MM.1S (cell line): ENCODE results near the gene GPC3.

Source experiments
- DNase-seq: peaks from one replicate; pipeline ENCODE4 v3.0.0-alpha.2; 2015
- H2AFZ ChIP-seq: fragments of 300-600 bp; sonication (generic); 2 replicates; pipeline ENCODE4 v1.6.0; 2016; ENCODE audit warnings: antibody characterized with exemption, low read length
- H3F3A ChIP-seq: fragments of 300-600 bp; sonication (generic); 2 replicates; pipeline ENCODE4 v1.6.1; 2016; ENCODE audit warnings: mild to moderate bottlenecking, antibody characterized with exemption, low read length, moderate library complexity, mixed read lengths; ENCODE audit not compliant: insufficient read depth
- H3K27ac ChIP-seq: fragments of 300-600 bp; sonication (generic); 2 replicates; pipeline ENCODE4 v1.5.1; 2016; ENCODE audit warnings: mild to moderate bottlenecking, low read length
- H3K27me3 ChIP-seq: fragments of 300-600 bp; sonication (generic); replicated peaks from 2 replicates; pipeline ENCODE4 v1.6.0; 2016; ENCODE audit warnings: low read length; ENCODE audit not compliant: insufficient read depth
- H3K36me3 ChIP-seq: fragments of 300-600 bp; sonication (generic); replicated peaks from 2 replicates; pipeline ENCODE4 v1.6.1; 2016; ENCODE audit warnings: mild to moderate bottlenecking, low read length, mixed read lengths; ENCODE audit not compliant: insufficient read depth
- H3K4me1 ChIP-seq: fragments of 300-600 bp; sonication (generic); 2 replicates; pipeline ENCODE4 v1.6.1; 2016; ENCODE audit warnings: low read length, mixed read lengths
- H3K4me2 ChIP-seq: fragments of 300-600 bp; sonication (generic); 2 replicates; pipeline ENCODE4 v1.6.0; 2016; ENCODE audit warnings: low read depth, low read length
- H3K4me3 ChIP-seq: fragments of 300-600 bp; sonication (generic); 2 replicates; pipeline ENCODE4 v1.5.1; 2016; ENCODE audit warnings: low read length, mixed read lengths
- H3K79me2 ChIP-seq: fragments of 300-600 bp; sonication (generic); 2 replicates; pipeline ENCODE4 v1.6.1; 2016; ENCODE audit warnings: mixed run types, low read length, mixed read lengths
- H3K9ac ChIP-seq: fragments of 300-600 bp; sonication (generic); 2 replicates; pipeline ENCODE4 v1.6.1; 2016; ENCODE audit warnings: low read length, mixed read lengths
- H3K9me2 ChIP-seq: fragments of 300-600 bp; sonication (generic); replicated peaks from 2 replicates; pipeline ENCODE4 v1.6.1; 2016; ENCODE audit warnings: mild to moderate bottlenecking, low read length, mixed read lengths; ENCODE audit not compliant: insufficient read depth
- H3K9me3 ChIP-seq: fragments of 300-600 bp; sonication (generic); replicated peaks from 2 replicates; pipeline ENCODE4 v1.6.1; 2016; ENCODE audit warnings: mild to moderate bottlenecking, low read length, mixed read lengths; ENCODE audit not compliant: insufficient read depth
- H4K20me1 ChIP-seq: fragments of 300-600 bp; sonication (generic); 2 replicates; pipeline ENCODE4 v1.6.1; 2016; ENCODE audit warnings: mild to moderate bottlenecking, low read length, moderate library complexity, mixed read lengths; ENCODE audit not compliant: insufficient read depth
- CTCF ChIP-seq: fragments of 300-600 bp; sonication (generic); IDR thresholded peaks from 2 replicates; pipeline ENCODE4 v1.5.1; 2016; ENCODE audit warnings: antibody characterized with exemption, low read length, mixed read lengths
- EZH2 ChIP-seq: fragments of 300-600 bp; sonication (generic); optimal IDR thresholded peaks from 2 replicates; pipeline ENCODE3; 2017; ENCODE audit warnings: low read depth, mild to moderate bottlenecking, antibody characterized with exemption, low read length, mixed read lengths
- EZH2phosphoT487 ChIP-seq: fragments of 300-600 bp; sonication (generic); IDR thresholded peaks from 2 replicates; pipeline ENCODE4 v1.6.1; 2018; ENCODE audit warnings: antibody characterized with exemption, low read length

Gene GPC3

GRCh38 chrX:133590703-133591505 is 394.5 kb downstream of the GPC3 start:
- Histone ChIP-seq H3K4me2 (no peak overlapping the region), H3K27me3 (no peaks in the 10 kb centered on the region), H3K27ac (no peak overlapping the region)

GRCh38 chrX:133588827-133589226 is 396.6 kb downstream of the GPC3 start:
- H3K9me2 ChIP-seq: no peaks in the 10 kb centered on the region
- H2AFZ ChIP-seq: no peak overlapping the region
- TF ChIP-seq CTCF: no peak
- no peak for TF ChIP-seq EZH2
- TF ChIP-seq EZH2phosphoT487: no peak
- H3K4me1 ChIP-seq: peaks cover 6% of the 10 kb centered on the region; the same call in 1 of the 2 replicates
- H3K27me3 ChIP-seq: no peaks in the 10 kb centered on the region
- no peaks in the 10 kb centered on the region for H3K9me3 ChIP-seq
- no peak overlapping the region for H3K27ac ChIP-seq
- H3F3A ChIP-seq: no peaks in the 10 kb centered on the region
- DNase-seq: no peak
- H3K9ac ChIP-seq: no peak overlapping the region
- no peak overlapping the region for H3K4me2 ChIP-seq
- H4K20me1 ChIP-seq: no peaks in the 10 kb centered on the region
- H3K36me3 ChIP-seq: no peaks in the 10 kb centered on the region
- H3K4me3 ChIP-seq: no peak overlapping the region
- H3K79me2 ChIP-seq: no peaks in the 10 kb centered on the region

More at GRCh38 chrX:133590703-133591505, 394.5 kb downstream of the GPC3 start:
- peaks cover 6% of the 10 kb centered on the region; the same call in 1 of the 2 replicates for H3K4me1 ChIP-seq
- no peaks in the 10 kb centered on the region for H3K79me2 ChIP-seq
- H3K9ac ChIP-seq: no peak overlapping the region
- H3K9me3 ChIP-seq: no peaks in the 10 kb centered on the region
- no peak overlapping the region for H2AFZ ChIP-seq
- no peaks in the 10 kb centered on the region for H3K9me2 ChIP-seq
- no peaks in the 10 kb centered on the region for H3K36me3 ChIP-seq
- TF ChIP-seq EZH2phosphoT487 (no peak), CTCF (no peak), EZH2 (no peak)
- no peaks in the 10 kb centered on the region for H3F3A ChIP-seq
- H3K4me3 ChIP-seq: no peak overlapping the region
- DNase-seq: no peak
- no peaks in the 10 kb centered on the region for H4K20me1 ChIP-seq

GRCh38 chrX:133587818-133588217 is 397.6 kb downstream of the GPC3 start:
- no peak for DNase-seq
- H2AFZ ChIP-seq: no peak overlapping the region
- no peak overlapping the region for H3K4me2 ChIP-seq
- no peaks in the 10 kb centered on the region for H3F3A ChIP-seq
- TF ChIP-seq CTCF (no peak), EZH2 (no peak)
- no peak overlapping the region for H3K9ac ChIP-seq
- H3K27me3 ChIP-seq: no peaks in the 10 kb centered on the region
- no peaks in the 10 kb centered on the region for H4K20me1 ChIP-seq
- H3K27ac ChIP-seq: no peak overlapping the region
- no peaks in the 10 kb centered on the region for H3K9me3 ChIP-seq
- no peaks in the 10 kb centered on the region for H3K9me2 ChIP-seq
- H3K79me2 ChIP-seq: no peaks in the 10 kb centered on the region
- no peak overlapping the region for H3K4me3 ChIP-seq
- no peaks in the 10 kb centered on the region for H3K36me3 ChIP-seq
- H3K4me1 ChIP-seq: peaks cover 6% of the 10 kb centered on the region; the same call in 1 of the 2 replicates
